Caco-2 (cell line): ENCODE results near the gene C10orf67. TPM values are rescaled to one million over a fixed set of nuclear protein-coding genes. Genes with fewer than 3 reads are reported as not detected.
"Not testable (repeated sequence)": the region's sequence is repeated elsewhere in the genome, so short reads cannot be mapped to it uniquely, and the experiment has no call there.

Experiments used
- BruUV-seq: library from RNA; stranded (reverse); fragments of 400-500 nt; replicated peaks from 2 replicates; lab custom pipeline; 2021; lab: Mats Ljungman, UMichigan
- CTCF ChIA-PET: fragments of 300-600 bp; sonication (Branson Sonifier 250); formaldehyde crosslinking; loops from one replicate; lab custom pipeline; 2022; ENCODE audit warnings: antibody characterized with exemption; lab: Charles Lee
- POLR2A ChIA-PET: fragments of 300-600 bp; sonication (Branson Sonifier 250); formaldehyde crosslinking; loops from one replicate; lab custom pipeline; 2022; ENCODE audit warnings: antibody characterized with exemption; lab: Charles Lee
- DNase-seq, 2 experiments: peaks; one replicate each; pipeline versions ENCODE4 v3.0.0 to v3.0.0-alpha.2; 2020 to 2022
- H3K27me3 ChIP-seq: replicated peaks from 2 replicates; pipeline ENCODE4 v1.6.0; 2011; ENCODE audit warnings: low read length; ENCODE audit not compliant: control insufficient read depth, insufficient read depth
- H3K36me3 ChIP-seq: 2 replicates; pipeline ENCODE4 v1.5.1; 2011; ENCODE audit warnings: low read length; ENCODE audit not compliant: control insufficient read depth, insufficient read depth
- H3K4me1 ChIP-seq: fragments of 250-450 bp; sonication (Bioruptor Pico); 2 replicates; pipeline ENCODE4 v1.5.1; 2020; ENCODE audit warnings: mild to moderate bottlenecking
- H3K4me3 ChIP-seq: 2 replicates; pipeline ENCODE4 v1.5.1; 2011; ENCODE audit warnings: low read depth, mild to moderate bottlenecking, control low read depth, low read length
- H3K9me3 ChIP-seq: fragments of 250-450 bp; sonication (Bioruptor Pico); 2 replicates; pipeline ENCODE4 v1.5.1; 2020; ENCODE audit warnings: mild to moderate bottlenecking, moderate library complexity
- H3K27ac Mint-ChIP-seq: one replicate; pipeline ENCODE4 v1.8.0; 2022; ENCODE audit warnings: mixed read lengths; ENCODE audit not compliant: unreplicated experiment
- H3K27me3 Mint-ChIP-seq: one replicate; pipeline ENCODE4 v1.8.0; 2022; ENCODE audit warnings: mixed read lengths; ENCODE audit not compliant: insufficient read depth, unreplicated experiment
- H3K36me3 Mint-ChIP-seq: one replicate; pipeline ENCODE4 v1.8.0; 2022; ENCODE audit warnings: mild to moderate bottlenecking, mixed read lengths; ENCODE audit not compliant: insufficient read depth, unreplicated experiment
- H3K4me1 Mint-ChIP-seq: one replicate; pipeline ENCODE4 v1.8.0; 2022; ENCODE audit warnings: low read depth, mixed read lengths; ENCODE audit not compliant: unreplicated experiment
- H3K4me3 Mint-ChIP-seq: one replicate; pipeline ENCODE4 v1.8.0; 2022; ENCODE audit warnings: mild to moderate bottlenecking, moderate library complexity, mixed read lengths; ENCODE audit not compliant: unreplicated experiment
- H3K9me3 Mint-ChIP-seq: one replicate; pipeline ENCODE4 v1.8.0; 2022; ENCODE audit warnings: mixed read lengths; ENCODE audit not compliant: unreplicated experiment
- CTCF ChIP-seq, 2 experiments: fragments of 200-600 bp in 1 of 2; IDR thresholded peaks; 1 replicate in 1 of 2; 2 replicates in 1 of 2; pipeline versions ENCODE4 v1.5.1 to v1.8.0; 2011 to 2022; ENCODE audit warnings: antibody characterized with exemption in 1 of 2, control low read depth in 1 of 2, inconsistent platforms in 1 of 2, low read depth in 1 of 2, low read length in 1 of 2, mild to moderate bottlenecking in 1 of 2, moderate library complexity in 1 of 2; ENCODE audit not compliant: insufficient read depth in 1 of 2, severe bottlenecking in 1 of 2, unreplicated experiment in 1 of 2
- intact Hi-C: fragments of 100-400 bp; cut with micrococcal nuclease; formaldehyde crosslinking; loops from one replicate; pipeline ENCODE4 v1.10.0; 2022; ENCODE audit not compliant: unreplicated experiment
- total RNA-seq: library from RNA; stranded (reverse); gene quantifications from 2 replicates; pipeline ENCODE4 v1.2.3, GENCODE V29; 2022

C10orf67 gene
- total RNA-seq, 1 experiment from 2014 or later, result not detected

- Histone ChIP-seq H3K36me3 (no peaks in the 10 kb centered on the region), H3K4me3 (no peak overlapping the region), H3K27me3 (no peaks in the 10 kb centered on the region), H3K9me3 (0 out of 2 replicates have a peak, but pooled peaks cover 3% of the 10 kb centered on the region), H3K4me1 (no peaks in the 10 kb centered on the region)
- Mint-ChIP-seq H3K4me3 (no peak overlapping the region), H3K27ac (no peak overlapping the region), H3K36me3 (no peaks in the 10 kb centered on the region), H3K27me3 (peaks cover 15% of the 10 kb centered on the region), H3K4me1 (no peaks in the 10 kb centered on the region), H3K9me3 (no peaks in the 10 kb centered on the region)
- no TSS peak for BruUV-seq
- TF ChIP-seq CTCF (IDR thresholded peaks at IDR 0.05; ENCODE audit: insufficient read depth in 1 of 2, low read depth in 1 of 2, low read length in 1 of 2, severe bottlenecking in 1 of 2, unreplicated experiment in 1 of 2), result no peak
- no peak for DNase-seq
- intact Hi-C loops, result no loop called here
- ChIA-PET CTCF (interaction anchor here (1.0 kb wide), 1 partner anchor 122 kb away, joined by 4 read pairs; no protein-coding TSS in a partner anchor), POLR2A (no interaction called here)
Observed at GRCh38 chr10:23281044-23281433, 63.6 kb downstream of the C10orf67 start.

GRCh38 chr10:23280419-23281043, 64.1 kb downstream of the C10orf67 start:
- H3K27ac Mint-ChIP-seq, result no peak overlapping the region
- H3K4me3 Mint-ChIP-seq, result no peak overlapping the region
- Histone ChIP-seq H3K4me3 (no peak overlapping the region), H3K4me1 (no peaks in the 10 kb centered on the region), H3K27me3 (no peaks in the 10 kb centered on the region), H3K9me3 (0 out of 2 replicates have a peak, but pooled peaks cover 3% of the 10 kb centered on the region), H3K36me3 (no peaks in the 10 kb centered on the region)
- peaks cover 15% of the 10 kb centered on the region for H3K27me3 Mint-ChIP-seq
- H3K4me1 Mint-ChIP-seq, result no peaks in the 10 kb centered on the region
- no TSS peak for BruUV-seq
- CTCF ChIA-PET, result interaction anchor here (1.0 kb wide), 1 partner anchor 122 kb away, joined by 4 read pairs; no protein-coding TSS in a partner anchor
- no peaks in the 10 kb centered on the region for H3K36me3 Mint-ChIP-seq
- no peak for TF ChIP-seq CTCF (IDR thresholded peaks at IDR 0.05; ENCODE audit: insufficient read depth in 1 of 2, low read depth in 1 of 2, low read length in 1 of 2, severe bottlenecking in 1 of 2, unreplicated experiment in 1 of 2)
- POLR2A ChIA-PET, result no interaction called here
- H3K9me3 Mint-ChIP-seq, result no peaks in the 10 kb centered on the region
- intact Hi-C loops, result no loop called here
- DNase-seq, result no peak

- CTCF ChIA-PET, result no interaction called here
- Histone ChIP-seq H3K4me3 (no peak overlapping the region), H3K27me3 (no peaks in the 10 kb centered on the region), H3K4me1 (no peaks in the 10 kb centered on the region), H3K9me3 (peaks cover 29% of the 10 kb centered on the region), H3K36me3 (no peaks in the 10 kb centered on the region)
- Mint-ChIP-seq H3K9me3 (peaks cover 18% of the 10 kb centered on the region), H3K27ac (no peak overlapping the region), H3K36me3 (no peaks in the 10 kb centered on the region), H3K27me3 (peaks cover 5% of the 10 kb centered on the region), H3K4me1 (no peaks in the 10 kb centered on the region), H3K4me3 (no peak overlapping the region)
- TF ChIP-seq CTCF (IDR thresholded peaks at IDR 0.05; ENCODE audit: insufficient read depth in 1 of 2, low read depth in 1 of 2, low read length in 1 of 2, severe bottlenecking in 1 of 2, unreplicated experiment in 1 of 2), result no peak
- DNase-seq, result no peak
- BruUV-seq, result no TSS peak
- POLR2A ChIA-PET, result no interaction called here
- intact Hi-C loops, result no loop called here
Observed at GRCh38 chr10:23275355-23275754, 69.2 kb downstream of the C10orf67 start.

- H3K27ac Mint-ChIP-seq, BruUV-seq, H3K4me3 ChIP-seq, H3K36me3 Mint-ChIP-seq, intact Hi-C loops, H3K4me1 Mint-ChIP-seq, POLR2A ChIA-PET, CTCF ChIA-PET, H3K4me3 Mint-ChIP-seq, H3K4me1 ChIP-seq, H3K27me3 ChIP-seq, H3K27me3 Mint-ChIP-seq, H3K36me3 ChIP-seq: not testable (repeated sequence)
- DNase-seq, result peak in 1 of 2 experiments; percentile 25
- peaks cover 18% of the 10 kb centered on the region for H3K9me3 Mint-ChIP-seq
- peaks cover 29% of the 10 kb centered on the region for H3K9me3 ChIP-seq
Observed at GRCh38 chr10:23274179-23274578, 70.4 kb downstream of the C10orf67 start.
